ENCODE data around the gene EFTUD2. TPM values are rescaled to one million over a fixed set of nuclear protein-coding genes. Genes with fewer than 3 reads are reported as not detected.

The EFTUD2 gene
- total and polyA plus RNA-seq, 4 donors, result 19.8 to 84.3 (median 33.3) TPM

DNA sequence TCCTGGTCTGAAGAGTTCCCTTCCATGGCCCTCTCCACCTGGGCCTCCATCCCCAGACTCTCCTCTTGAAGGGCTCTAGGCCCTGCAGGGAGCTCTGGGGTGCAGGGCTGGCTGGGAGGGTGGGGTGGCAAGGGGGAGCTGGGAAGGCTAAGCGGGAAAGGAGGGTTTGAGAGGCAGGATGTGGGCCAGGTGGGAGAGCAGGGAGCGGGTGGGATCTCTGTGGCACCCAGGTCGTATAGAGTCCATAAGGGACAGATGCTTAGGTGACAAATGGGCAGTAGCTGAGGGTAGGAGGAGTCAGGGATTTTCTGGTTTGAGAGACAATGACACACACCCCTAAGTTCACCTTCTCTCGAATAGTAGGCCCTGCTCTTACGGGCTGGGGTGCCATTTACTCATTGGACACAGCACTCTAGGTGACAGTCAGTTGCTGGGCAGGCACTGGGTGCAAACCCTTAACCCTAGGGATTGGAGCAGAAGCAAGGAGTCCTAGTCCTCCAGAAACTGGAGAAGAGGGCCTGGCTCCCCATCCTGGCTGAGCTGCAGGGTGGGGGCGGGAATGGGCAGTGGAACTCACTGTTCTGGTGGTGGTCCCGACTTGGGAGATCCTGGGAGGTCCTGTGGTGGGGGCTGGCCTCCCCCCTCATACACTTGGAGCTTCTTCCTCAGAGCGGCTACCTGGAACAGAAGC lies 33.0 kb upstream of the EFTUD2 start:
- Histone ChIP-seq H3K9me3 (ENCODE audit: control insufficient read depth in 4 of 4, low read length in 3 of 4) (no peaks in the 10 kb centered on the region), H3K27me3 (ENCODE audit: control insufficient read depth in 4 of 4, insufficient read depth in 4 of 4, low read length in 3 of 4) (no peaks in the 10 kb centered on the region), H3K4me3 (ENCODE audit: low read depth in 1 of 3, low read length in 3 of 3) (no peak overlapping the region), H3K27ac (ENCODE audit: low read depth in 1 of 2, low read length in 2 of 2) (no peak overlapping the region), H3K4me1 (ENCODE audit: control insufficient read depth in 4 of 4, insufficient read depth in 4 of 4, low read length in 3 of 4) (no peaks in the 10 kb centered on the region), H3K9ac (ENCODE audit: low read depth in 1 of 2, low read length in 2 of 2) (no peak overlapping the region), H3K36me3 (ENCODE audit: control insufficient read depth in 4 of 4, insufficient read depth in 3 of 4, low read depth in 1 of 4, low read length in 3 of 4) (no peaks in the 10 kb centered on the region)
- 97% methylated on average over 8 of the region's 8 CpGs for WGBS
- DNase-seq (ENCODE audit: low spot score), result no peak
- TF ChIP-seq JUND (IDR thresholded peaks at IDR 0.05) (no peak), RAD21 (IDR thresholded peaks at IDR 0.05) (no peak), FOXA1 (IDR thresholded peaks at IDR 0.05) (no peak), HNF4A (conservative IDR thresholded peaks at IDR 0.05) (no peak), HNF4G (IDR thresholded peaks at IDR 0.05) (no peak), FOXA2 (IDR thresholded peaks at IDR 0.05) (no peak), GABPA (IDR thresholded peaks at IDR 0.05 in 1 of 2, conservative IDR thresholded peaks at IDR 0.05 in 1 of 2) (no peak), RXRA (IDR thresholded peaks at IDR 0.05) (no peak), SP1 (IDR thresholded peaks at IDR 0.05) (no peak)
- TF ChIP-seq, protein P1, sequence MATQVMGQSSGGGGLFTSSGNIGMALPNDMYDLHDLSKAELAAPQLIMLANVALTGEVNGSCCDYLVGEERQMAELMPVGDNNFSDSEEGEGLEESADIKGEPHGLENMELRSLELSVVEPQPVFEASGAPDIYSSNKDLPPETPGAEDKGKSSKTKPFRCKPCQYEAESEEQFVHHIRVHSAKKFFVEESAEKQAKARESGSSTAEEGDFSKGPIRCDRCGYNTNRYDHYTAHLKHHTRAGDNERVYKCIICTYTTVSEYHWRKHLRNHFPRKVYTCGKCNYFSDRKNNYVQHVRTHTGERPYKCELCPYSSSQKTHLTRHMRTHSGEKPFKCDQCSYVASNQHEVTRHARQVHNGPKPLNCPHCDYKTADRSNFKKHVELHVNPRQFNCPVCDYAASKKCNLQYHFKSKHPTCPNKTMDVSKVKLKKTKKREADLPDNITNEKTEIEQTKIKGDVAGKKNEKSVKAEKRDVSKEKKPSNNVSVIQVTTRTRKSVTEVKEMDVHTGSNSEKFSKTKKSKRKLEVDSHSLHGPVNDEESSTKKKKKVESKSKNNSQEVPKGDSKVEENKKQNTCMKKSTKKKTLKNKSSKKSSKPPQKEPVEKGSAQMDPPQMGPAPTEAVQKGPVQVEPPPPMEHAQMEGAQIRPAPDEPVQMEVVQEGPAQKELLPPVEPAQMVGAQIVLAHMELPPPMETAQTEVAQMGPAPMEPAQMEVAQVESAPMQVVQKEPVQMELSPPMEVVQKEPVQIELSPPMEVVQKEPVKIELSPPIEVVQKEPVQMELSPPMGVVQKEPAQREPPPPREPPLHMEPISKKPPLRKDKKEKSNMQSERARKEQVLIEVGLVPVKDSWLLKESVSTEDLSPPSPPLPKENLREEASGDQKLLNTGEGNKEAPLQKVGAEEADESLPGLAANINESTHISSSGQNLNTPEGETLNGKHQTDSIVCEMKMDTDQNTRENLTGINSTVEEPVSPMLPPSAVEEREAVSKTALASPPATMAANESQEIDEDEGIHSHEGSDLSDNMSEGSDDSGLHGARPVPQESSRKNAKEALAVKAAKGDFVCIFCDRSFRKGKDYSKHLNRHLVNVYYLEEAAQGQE (IDR thresholded peaks at IDR 0.05), result no peak

DNA sequence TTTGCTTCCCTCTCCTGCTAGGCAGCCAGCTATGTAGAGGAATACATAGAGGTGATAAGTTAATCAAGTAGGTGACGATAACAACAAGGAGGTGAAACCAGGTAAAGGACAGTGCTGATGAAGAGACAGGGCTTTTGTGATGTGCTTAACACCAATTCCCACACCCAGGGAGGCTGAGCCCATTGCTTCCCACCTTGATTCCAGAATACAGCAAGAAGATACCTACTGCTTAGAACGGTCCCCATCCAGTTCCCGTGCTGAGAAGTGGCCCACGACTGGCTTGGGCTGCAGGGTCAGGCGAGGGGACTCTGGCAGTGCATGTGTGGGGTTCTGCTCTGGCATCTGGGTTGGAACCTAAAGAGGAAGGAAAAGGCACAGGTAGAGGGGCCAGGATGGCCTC lies 32.1 kb upstream of the EFTUD2 start:
- H3K9me3 ChIP-seq (ENCODE audit: control insufficient read depth in 4 of 4, low read length in 3 of 4), result no peaks in the 10 kb centered on the region
- DNase-seq (ENCODE audit: low spot score), result no peak
- no peak overlapping the region for H3K4me3 ChIP-seq (ENCODE audit: low read depth in 1 of 3, low read length in 3 of 3)
- H3K36me3 ChIP-seq (ENCODE audit: control insufficient read depth in 4 of 4, insufficient read depth in 3 of 4, low read depth in 1 of 4, low read length in 3 of 4), result no peaks in the 10 kb centered on the region
- no peak overlapping the region for H3K9ac ChIP-seq (ENCODE audit: low read depth in 1 of 2, low read length in 2 of 2)
- 93% methylated on average over 5 of the region's 5 CpGs for WGBS
- H3K27ac ChIP-seq (ENCODE audit: low read depth in 1 of 2, low read length in 2 of 2), result no peak overlapping the region
- no peaks in the 10 kb centered on the region for H3K4me1 ChIP-seq (ENCODE audit: control insufficient read depth in 4 of 4, insufficient read depth in 4 of 4, low read length in 3 of 4)
- TF ChIP-seq, protein P2, sequence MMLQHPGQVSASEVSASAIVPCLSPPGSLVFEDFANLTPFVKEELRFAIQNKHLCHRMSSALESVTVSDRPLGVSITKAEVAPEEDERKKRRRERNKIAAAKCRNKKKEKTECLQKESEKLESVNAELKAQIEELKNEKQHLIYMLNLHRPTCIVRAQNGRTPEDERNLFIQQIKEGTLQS (IDR thresholded peaks at IDR 0.05), result no peak
- no peak for TF ChIP-seq TAF1 (conservative IDR thresholded peaks at IDR 0.05)
- TF ChIP-seq, protein P3, sequence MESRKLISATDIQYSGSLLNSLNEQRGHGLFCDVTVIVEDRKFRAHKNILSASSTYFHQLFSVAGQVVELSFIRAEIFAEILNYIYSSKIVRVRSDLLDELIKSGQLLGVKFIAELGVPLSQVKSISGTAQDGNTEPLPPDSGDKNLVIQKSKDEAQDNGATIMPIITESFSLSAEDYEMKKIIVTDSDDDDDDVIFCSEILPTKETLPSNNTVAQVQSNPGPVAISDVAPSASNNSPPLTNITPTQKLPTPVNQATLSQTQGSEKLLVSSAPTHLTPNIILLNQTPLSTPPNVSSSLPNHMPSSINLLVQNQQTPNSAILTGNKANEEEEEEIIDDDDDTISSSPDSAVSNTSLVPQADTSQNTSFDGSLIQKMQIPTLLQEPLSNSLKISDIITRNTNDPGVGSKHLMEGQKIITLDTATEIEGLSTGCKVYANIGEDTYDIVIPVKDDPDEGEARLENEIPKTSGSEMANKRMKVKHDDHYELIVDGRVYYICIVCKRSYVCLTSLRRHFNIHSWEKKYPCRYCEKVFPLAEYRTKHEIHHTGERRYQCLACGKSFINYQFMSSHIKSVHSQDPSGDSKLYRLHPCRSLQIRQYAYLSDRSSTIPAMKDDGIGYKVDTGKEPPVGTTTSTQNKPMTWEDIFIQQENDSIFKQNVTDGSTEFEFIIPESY (IDR thresholded peaks at IDR 0.05), result no peak
- H3K27me3 ChIP-seq (ENCODE audit: control insufficient read depth in 4 of 4, insufficient read depth in 4 of 4, low read length in 3 of 4), result no peaks in the 10 kb centered on the region

DNA sequence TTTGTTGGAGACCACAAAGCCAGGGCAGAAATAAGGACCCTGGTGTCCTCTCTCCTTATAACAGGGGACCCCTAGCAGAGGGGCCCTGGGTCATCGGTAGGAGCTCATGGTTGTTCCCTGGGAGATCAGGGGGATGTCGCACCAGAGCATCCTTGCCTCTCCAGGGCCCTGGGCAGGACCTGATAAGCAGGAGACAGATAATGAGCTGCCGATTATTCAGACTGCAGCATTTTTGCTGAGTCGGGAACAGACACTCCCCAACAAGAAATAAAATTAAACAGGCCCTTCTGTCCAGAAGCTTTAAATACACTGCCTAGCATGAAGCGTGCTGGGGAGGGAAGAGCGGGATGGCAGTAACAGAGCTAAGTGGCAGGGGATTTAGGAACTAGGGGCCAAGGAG lies 31.4 kb upstream of the EFTUD2 start:
- 86% methylated on average over 6 of the region's 6 CpGs for WGBS
- TF ChIP-seq NR2F2 (IDR thresholded peaks at IDR 0.05) (no peak), YY1 (IDR thresholded peaks at IDR 0.05) (no peak), FOXA1 (IDR thresholded peaks at IDR 0.05) (no peak), HNF4A (conservative IDR thresholded peaks at IDR 0.05) (no peak), RAD21 (IDR thresholded peaks at IDR 0.05) (no peak)
- TF ChIP-seq, protein P1 (IDR thresholded peaks at IDR 0.05), result no peak
- TF ChIP-seq, protein P4, sequence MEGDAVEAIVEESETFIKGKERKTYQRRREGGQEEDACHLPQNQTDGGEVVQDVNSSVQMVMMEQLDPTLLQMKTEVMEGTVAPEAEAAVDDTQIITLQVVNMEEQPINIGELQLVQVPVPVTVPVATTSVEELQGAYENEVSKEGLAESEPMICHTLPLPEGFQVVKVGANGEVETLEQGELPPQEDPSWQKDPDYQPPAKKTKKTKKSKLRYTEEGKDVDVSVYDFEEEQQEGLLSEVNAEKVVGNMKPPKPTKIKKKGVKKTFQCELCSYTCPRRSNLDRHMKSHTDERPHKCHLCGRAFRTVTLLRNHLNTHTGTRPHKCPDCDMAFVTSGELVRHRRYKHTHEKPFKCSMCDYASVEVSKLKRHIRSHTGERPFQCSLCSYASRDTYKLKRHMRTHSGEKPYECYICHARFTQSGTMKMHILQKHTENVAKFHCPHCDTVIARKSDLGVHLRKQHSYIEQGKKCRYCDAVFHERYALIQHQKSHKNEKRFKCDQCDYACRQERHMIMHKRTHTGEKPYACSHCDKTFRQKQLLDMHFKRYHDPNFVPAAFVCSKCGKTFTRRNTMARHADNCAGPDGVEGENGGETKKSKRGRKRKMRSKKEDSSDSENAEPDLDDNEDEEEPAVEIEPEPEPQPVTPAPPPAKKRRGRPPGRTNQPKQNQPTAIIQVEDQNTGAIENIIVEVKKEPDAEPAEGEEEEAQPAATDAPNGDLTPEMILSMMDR (IDR thresholded peaks at IDR 0.05; ENCODE audit: low read depth, low read length, missing input control), result no peak

More for the DNA sequence above, 31.4 kb upstream of the EFTUD2 start:
- Histone ChIP-seq H3K9me3 (ENCODE audit: control insufficient read depth in 4 of 4, low read length in 3 of 4) (no peaks in the 10 kb centered on the region), H3K9ac (ENCODE audit: low read depth in 1 of 2, low read length in 2 of 2) (no peak overlapping the region), H3K4me3 (ENCODE audit: low read depth in 1 of 3, low read length in 3 of 3) (no peak overlapping the region), H3K4me1 (ENCODE audit: control insufficient read depth in 4 of 4, insufficient read depth in 4 of 4, low read length in 3 of 4) (no peaks in the 10 kb centered on the region), H3K27me3 (ENCODE audit: control insufficient read depth in 4 of 4, insufficient read depth in 4 of 4, low read length in 3 of 4) (no peaks in the 10 kb centered on the region), H3K36me3 (ENCODE audit: control insufficient read depth in 4 of 4, insufficient read depth in 3 of 4, low read depth in 1 of 4, low read length in 3 of 4) (no peaks in the 10 kb centered on the region), H3K27ac (ENCODE audit: low read depth in 1 of 2, low read length in 2 of 2) (no peak overlapping the region)
- DNase-seq (ENCODE audit: low spot score), result no peak

Data from liver (tissue), 9 donors.